Germinal center (tissue), 1 donor: ENCODE measurements around the gene ZMYND8.
"Not testable (repeated sequence)": the region's sequence is repeated elsewhere in the genome, so short reads cannot be mapped to it uniquely, and the experiment has no call there.

Experiments used
- DNase-seq: peaks from one replicate; pipeline ENCODE4 v3.0.0; 2012; ENCODE audit warnings: mixed read lengths, low spot score

Gene ZMYND8

DNA sequence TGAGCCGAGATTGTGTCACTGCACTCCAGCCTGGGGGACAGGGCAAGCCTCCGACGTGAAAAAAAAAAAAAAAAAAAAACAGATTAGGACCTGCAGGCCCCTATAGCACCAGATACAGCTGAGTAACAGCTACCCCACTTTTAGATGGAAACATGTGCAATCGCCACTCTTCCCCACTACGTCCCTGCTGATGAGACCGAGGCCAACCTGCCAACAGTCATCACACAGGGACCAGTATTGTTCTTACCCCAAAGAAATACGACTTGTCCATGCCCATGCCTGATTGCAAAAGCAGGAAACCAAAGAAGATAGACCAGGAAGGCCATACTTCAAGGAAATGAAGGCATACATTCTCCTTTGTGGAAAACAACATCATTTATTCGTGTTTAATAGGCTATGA is 45.8 kb downstream of the ZMYND8 start:
- DNase-seq = no peak

DNA sequence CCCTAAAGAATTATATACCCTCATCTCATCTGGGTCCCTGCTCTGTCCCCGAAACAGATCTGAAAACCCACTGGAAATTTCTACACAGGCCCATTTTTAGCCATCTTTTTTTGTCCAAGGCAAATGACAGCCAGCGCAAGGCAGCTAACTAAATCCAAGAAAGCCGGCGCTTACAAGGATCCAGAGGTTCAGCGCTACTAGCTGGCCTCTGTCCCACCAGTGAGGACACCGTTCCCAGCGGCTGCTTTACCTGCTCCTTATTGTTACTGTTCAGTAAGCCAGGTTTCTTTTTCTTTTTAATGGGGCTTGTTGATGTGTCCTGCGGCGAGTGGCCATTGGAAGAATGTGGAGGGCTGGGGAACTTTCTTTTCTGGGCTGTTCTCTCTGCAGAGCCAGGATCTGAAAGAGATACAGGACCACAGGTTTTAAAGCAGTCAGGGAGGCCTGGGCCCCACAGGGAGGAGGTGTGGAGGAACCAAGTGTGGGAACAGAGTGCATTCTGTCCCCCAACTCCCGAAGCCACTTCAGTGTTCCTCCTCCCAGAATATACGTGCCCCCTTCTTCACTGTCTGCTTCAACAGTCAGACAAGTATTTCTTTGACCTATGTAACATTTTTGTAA is 46.6 kb downstream of the ZMYND8 start:
- no peak for DNase-seq

DNA sequence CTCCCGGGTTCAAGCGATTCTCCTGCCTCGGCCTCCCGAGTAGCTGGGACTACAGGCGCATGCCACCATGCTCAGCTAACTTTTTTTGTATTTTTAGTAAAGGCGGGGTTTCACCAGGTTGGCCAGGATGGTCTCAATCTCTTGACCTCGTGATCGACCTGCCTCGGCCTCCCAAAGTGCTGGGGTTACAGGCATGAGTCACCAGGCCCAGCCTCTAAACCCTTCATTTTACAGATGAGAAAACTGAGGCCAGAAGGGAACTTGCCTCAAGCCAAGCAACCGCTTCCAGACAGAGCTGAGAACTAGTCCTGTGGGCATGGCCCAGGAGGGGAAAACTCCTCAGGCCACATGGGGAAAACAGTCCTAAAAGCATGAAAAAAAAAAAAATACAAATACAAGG is 47.1 kb downstream of the ZMYND8 start:
- DNase-seq = no peak

DNA sequence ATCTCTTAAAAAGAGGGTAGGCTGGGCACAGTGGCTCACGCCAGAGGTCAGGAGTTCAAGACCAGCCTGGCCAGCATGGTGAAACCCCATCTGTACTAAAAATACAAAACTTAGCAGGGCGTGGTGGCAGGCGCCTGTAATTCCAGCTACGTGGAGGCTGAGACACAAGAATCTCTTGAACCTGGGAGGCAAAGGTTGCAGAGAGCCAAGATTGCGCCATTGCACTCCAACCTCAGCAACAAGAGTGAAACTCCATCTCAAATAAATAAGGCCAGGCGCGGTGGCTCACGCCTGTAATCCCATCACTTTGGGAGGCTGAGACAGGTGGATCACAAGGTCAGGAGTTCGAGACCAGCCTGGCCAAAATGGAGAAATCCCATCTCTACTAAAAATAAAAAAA is 48.9 kb downstream of the ZMYND8 start:
- DNase-seq = not testable (repeated sequence)

DNA sequence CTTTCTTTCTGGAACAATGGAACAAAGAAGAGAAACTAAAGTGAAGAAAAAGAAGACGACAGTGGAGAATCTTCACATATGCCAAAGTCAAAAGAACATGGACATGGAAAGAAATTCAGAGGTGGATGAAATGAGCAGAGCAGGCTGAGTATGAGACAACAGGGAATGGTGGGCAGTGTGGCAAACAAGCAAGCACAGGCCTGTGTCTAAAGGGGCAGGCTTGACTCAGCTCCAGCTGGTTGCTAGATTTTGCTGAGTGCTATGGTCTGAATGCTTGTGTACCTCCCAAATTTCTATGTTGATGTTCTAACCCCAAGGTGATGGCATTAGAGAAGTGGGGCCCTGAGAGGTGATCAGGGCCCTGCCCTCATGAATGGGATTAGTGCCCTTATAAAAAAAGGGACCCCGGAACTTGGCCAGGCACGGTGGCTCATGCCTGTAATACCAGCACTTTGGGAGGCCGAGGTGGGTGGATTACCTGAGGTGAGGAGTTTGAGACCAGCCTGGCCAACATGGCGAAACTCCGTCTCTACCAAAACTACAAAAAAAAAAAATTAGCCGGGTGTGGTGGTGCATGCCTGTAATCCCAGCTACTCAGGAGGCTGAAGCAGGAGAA is 49.6 kb downstream of the ZMYND8 start:
- DNase-seq = no peak

DNA sequence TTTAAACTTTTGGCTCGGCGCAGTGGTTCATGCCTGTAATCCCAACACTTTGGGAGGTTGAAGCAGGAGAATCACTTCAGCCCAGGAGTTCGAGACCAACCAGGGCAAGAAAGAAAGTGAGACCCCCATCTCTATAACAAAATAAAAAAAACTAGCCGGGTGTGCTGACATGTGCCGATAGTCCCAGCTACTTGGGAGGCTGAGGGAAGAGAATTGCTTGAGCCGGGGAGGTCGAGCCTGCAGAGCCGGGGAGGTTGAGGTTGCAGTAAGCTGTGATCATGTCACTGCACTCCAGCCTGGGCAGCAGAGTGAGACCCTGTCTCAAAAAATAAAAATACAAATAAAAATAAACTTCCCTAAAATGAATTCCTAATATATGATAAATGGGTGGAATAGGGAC is 50.4 kb downstream of the ZMYND8 start:
- no peak for DNase-seq

DNA sequence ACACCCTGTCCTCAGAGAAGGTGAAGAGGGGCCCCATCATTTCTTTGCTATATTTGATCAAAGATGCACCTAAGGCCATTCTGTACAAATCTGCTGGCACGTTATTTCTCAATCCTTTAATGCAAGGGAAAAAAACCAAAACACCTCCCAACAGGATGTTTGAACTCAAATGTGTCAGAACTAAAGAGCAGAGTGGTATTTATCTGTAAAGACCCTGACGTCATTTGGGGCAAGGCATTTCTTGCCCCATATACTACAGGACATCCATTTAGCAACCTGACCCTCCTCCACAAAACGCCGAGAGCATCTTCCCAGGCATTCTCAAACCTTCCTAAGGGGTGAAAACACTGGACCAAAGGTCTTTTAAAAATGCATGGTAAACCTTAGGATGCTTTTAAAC is 50.8 kb downstream of the ZMYND8 start:
- DNase-seq = no peak

DNA sequence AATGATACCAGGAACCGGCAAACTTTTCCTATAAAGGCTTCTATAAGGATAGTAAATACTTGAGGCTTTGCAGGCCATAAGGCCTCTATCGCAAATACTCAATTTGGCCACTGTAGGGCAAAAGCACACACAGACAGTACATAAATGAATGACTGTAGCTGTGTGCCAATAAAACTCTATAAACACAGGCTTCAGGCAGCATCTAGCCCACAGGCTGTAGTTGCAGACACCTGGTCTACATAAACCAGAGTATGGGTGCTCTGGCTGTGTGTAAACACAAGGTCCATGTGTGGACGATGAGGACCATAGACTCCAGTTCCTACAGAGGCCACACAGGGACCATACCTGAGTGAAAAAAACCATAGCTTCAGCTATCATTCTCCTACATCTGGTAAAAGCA is 52.2 kb downstream of the ZMYND8 start:
- DNase-seq = no peak

DNA sequence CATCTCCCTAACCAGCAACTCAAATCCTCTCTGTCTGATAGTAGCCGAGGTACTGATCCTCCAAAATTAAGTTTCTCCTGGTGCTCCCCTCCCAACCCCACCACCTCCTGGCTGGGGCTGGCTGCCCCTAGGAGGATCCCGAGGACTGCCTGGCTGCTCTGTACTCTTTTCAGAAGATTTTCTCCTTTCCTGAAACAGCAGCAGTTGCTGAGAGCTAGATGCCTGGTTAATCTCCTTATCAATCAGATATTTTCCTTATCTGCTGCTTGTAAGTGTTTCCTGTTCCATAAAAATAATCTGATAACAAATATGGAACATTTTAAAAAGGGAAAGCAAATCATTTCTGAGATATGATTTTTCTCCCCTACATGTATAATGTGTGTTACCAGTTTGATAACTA is 52.8 kb downstream of the ZMYND8 start:
- DNase-seq = no peak

DNA sequence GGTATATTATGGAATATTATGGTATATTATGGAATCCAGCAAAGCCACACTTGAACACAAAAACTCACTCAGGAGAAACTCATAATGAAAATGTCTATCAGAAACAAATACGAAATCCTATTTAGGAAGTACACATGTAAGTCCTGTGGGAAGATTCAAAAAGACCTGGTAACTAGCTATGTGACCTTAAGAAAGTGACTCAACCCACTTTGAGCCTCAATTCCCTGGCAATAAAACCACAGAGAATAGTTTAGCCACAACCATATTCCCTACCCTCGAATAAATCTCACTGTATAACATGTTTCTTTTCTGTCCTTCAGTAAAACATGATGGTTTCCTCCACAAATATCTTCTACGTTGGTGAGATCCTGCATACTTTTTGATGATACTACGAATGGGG is 56.4 kb downstream of the ZMYND8 start:
- no peak for DNase-seq

DNA sequence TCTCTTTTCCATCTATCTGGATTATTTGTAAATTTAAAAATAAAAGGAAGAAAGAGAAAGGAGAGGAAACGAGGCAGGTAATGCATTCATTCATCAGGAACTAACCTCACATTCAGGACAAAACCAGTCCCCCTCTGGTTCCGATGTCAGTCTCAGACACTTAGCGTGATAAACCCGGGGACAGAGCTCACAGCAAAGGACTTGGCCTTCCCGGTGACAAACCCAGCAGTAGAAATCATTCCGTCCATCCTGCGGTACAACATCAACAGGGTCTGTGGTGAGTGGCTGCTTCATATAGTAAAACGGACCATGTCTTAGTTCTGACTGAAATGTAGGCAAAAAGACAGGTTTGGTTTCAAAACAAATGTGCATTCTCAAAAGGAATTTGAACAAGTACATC is 57.9 kb downstream of the ZMYND8 start:
- DNase-seq = no peak

DNA sequence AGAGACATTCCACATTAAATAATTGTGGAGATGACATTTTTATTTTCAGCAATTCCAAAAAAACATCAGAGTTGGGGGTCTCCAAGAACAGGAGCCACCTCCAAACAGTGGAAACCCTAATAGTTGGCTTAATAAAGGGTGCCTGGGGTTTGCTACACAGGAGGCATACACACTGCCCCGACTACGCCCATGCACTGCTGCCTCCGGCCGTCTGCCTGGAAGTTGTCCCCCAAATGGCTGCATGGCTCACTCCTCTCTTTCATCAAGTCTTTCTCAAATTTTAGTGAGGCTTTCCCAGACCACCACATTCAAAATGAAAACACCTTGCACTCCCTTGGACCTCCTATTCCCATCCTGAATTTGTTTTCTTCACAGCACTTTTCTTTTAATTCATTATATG is 58.8 kb downstream of the ZMYND8 start:
- DNase-seq = no peak

DNA sequence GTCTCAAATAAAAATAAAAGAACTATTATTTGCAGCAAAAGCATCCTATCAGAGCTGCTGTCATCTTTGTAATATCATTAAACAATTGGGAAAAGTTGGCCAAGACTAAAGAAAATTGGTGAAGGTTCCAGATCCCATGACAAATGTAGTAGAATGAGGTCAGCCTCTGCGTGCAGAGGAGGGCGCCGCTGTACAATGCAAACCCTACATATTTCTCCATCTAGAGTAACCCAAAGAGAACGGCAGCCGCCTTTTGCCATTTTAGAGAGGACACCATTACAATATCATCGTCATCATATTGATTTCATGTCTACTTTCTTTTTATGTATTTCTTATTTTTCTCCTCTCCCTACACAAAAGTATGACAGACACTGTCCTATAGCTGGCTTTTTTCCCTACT is 59.5 kb downstream of the ZMYND8 start:
- DNase-seq = no peak

DNA sequence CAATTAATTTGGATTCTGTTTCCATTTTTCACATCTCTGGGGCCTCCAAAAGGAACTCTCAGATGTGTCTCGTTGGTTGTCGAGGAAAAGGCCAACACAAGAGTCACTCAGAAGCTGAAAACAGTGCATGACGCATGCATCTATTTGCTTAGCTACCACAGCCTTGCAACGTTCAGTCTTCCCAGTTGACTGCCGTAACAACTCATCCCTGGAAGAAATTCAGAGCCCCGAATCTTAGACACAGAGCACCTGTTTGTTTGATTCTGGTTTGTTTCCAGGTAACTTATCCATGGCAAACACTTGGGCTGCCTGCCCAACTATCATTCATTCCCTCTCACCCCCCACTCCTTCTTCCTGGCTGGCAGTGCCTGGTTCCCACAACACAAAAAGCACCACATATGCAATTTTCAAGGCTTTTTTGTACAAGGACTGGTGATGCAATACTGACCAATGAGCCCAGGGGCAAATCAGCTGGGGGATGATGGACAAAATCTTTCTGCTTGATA is 60.5 kb downstream of the ZMYND8 start:
- no peak for DNase-seq

DNA sequence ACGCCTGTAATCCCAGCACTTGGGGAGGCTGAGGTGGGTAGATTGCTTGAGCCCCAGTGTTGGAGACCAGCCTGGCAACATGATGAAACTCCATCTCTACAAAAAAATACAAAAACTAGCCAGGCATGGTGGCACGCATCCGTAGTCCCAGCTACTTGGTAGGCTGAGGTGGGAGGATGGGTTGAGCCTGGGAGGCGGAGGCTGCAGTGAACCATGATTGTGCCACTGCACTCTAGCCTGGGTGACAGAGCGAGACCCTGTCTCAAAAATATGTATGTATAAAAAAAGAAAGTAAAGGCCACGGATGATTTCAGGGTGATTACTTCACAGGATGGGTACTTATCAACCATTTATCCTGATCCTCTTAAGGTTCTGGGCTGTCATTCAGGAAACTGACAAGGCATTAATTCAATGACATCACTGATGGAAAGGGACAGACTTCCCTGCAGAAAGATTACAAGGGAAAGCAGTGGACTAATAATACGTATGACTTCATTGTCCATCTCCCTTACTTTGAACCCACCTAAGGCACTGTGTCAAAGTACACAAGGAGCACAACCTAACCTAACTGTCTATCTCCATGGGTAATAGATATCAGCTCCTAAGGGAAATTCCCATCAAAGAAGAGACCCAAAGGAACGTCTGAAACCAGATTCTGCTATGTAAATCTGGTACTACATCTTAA is 61.2 kb downstream of the ZMYND8 start:
- DNase-seq = no peak

DNA sequence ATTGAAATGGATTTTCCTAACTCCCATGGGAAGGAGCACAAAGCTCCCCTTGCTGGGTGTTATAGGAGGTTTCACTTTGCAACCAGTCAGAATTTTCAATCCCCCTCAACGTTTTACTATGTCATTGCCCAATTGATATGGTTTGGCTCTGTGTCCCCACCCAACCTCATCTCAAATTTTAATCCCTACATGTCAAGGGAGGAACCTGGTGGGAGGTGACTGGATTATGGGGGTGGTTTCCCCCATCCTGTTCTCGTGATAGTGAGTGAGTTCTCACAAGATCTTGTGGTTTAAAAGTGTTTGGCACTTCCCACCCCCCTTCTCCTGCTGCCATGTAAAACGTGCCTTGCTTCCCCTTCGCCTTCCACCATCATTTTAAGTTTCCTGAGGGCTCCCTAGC is 62.9 kb downstream of the ZMYND8 start:
- DNase-seq = no peak

DNA sequence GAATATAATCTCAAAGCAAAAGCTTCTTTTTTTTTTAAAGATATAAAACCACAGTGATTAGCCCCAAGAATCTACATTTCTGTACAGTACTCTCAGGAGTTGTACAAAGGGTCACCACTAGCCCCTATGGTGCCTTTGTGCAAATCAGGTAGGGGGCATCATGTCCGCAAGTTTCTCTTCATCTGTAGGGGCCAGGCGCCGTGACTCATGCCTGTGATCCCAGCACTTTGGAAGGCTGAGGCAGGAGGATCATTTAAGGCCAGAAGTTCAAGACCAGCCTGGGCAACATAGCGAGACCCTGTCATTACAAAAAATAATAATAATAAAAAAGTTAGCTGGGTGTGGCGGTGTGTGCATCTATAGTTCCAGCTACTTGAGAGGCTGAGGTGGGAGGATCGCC is 63.9 kb downstream of the ZMYND8 start:
- DNase-seq = no peak

DNA sequence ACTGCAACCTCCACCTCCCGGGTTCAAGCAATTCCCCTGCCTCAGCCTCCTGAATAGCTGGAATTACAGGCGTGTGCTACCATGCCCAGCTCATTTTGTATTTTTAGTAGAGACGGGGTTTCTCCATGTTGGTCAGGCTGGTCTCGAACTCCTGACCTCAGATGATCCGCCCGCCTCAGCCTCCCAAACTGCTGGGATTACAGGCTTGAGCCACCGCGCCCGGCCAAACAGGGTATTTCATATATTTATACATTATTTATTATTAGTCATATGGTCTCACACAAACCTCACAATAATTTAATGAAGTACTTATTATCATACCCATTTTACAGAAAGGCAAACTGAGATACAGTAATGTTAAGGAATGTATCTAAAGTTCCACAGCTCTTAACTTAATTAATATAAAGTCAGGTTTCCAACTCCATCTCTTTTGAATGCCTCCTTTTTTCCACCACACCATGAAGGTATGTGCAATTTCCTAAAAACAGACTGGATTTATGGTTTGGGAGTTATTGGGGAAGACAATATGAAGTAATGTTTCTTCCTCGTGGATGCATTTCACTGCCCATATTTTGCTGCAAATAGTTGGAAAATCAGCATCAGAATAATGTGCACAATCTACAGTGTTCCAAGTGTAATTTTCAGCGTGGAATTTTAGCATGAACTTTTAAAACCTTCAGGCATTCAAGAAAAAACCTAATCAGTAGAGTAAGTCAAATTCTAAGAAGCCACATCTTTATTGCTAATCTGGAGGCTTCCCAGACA is 65.7 kb downstream of the ZMYND8 start:
- no peak for DNase-seq

DNA sequence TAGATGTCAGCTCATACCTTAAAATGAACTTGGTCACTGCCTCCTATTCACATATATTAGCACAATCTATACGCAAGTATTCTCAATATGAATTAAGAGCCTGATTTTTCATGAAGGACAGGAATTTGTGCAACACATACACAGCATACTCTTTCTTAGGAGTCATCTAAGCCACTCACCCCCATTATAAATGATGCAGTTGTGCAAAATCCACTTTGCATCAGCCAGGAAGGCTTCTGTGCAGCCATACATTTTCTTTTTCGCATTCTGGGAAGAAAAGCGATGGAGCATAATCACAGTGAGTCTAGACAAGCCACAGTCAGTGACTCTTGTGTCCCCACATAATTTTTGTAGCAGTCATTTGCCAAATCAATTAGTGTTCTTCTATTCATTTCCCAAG is 66.5 kb downstream of the ZMYND8 start:
- DNase-seq = no peak

DNA sequence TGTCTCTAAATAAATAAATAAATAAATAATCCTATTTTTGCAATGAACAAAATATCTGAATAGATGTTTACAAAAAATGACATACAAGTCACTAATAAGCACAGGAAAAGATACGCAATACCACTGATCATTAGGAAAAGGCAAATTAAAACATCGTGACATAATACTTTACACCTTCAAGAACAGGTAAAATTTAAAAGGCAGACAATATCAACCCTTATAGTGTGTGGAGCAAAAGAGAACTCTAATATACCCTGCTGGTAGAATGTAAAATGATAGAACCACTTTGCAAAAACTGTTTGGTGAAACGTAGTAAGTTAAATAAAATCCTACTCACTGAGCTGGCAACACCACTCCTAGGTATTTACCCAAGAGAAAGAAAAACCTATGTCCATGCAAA is 67.4 kb downstream of the ZMYND8 start:
- no peak for DNase-seq

DNA sequence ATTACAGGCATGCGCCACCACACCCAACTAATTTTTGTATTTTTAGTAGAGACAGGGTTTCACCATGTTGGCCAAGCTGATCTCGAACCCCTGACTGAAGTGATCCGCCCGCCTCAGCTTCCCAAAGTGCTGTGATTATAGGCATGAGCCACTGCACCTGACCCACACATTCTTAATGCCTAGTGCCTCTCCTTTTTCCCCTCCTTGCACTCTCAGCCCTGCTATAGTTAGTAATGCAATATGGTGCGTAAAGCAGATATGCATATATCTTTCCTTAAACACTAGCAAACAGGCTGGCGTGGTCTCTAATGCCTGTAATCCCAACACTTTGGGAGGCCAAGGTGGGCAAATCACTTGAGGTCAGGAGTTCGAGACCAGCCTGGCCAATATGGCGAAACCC is 68.0 kb downstream of the ZMYND8 start:
- DNase-seq = not testable (repeated sequence)

DNA sequence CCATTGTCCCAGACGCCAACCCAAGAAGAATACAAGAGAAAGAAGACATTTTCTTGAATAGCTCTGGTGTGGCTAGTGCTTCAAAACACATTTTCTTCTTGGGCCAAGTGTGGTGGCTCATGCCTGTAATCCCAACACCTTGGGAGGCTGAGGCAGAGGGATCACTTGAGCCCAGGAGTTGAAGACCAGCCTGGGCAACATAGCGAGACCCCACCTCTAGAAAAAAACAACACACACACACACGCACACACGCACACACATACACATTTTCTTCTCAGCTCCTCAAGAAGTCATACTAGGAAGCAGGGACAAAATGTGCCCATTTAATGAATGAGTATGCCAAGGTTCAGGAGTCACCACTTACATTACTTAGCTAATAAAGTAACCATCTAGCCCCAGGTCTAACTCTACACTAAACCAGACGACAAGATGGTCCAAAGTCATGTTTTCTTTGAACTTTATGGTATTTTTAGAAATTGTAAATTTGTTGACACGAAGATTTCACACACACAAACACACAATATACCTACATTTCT is 68.8 kb downstream of the ZMYND8 start:
- no peak for DNase-seq

DNA sequence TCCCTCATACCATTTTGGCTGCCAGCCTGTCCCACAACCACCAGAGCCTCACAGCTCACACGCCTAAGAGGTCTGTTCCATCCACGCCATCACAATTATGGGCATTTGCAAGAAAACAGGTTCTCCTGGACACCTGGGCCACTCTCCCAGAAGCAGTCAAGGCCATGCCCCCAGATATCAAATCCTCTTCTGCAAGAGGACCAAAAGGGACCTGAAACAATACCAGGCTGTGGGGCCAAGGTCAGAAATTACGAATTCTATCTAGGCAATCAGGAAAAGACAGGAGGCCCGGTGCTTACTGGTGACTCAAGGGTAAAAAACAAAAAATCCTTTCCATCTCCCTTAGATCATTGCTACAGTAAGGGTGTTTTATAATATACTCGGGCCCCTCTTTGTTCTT is 69.8 kb downstream of the ZMYND8 start:
- DNase-seq = no peak
